Suprapubic skin (tissue), 3 donors: ENCODE measurements around the gene LRP1B.

Experiments
- CTCF ChIP-seq, 2 donors: fragments of 200-600 bp in 1 of 2; fragments of 450-650 bp in 1 of 2; sonication (generic) in 1 of 2; IDR thresholded peaks; one replicate each; pipeline ENCODE4 v1.5.1; 2016 to 2019; ENCODE audit warnings: antibody characterized with exemption in 2 of 2, mild to moderate bottlenecking in 1 of 2, moderate library complexity in 1 of 2
- EP300 ChIP-seq: sonication (generic); formaldehyde crosslinking; IDR thresholded peaks from one replicate; pipeline ENCODE4 v1.6.1; 2017; ENCODE audit warnings: antibody characterized with exemption
- POLR2A ChIP-seq, 2 donors: fragments of 450-650 bp; IDR thresholded peaks; one replicate each; pipeline ENCODE4 v1.6.1; 2017; ENCODE audit warnings: antibody characterized with exemption in 2 of 2, mild to moderate bottlenecking in 2 of 2, moderate library complexity in 2 of 2

GRCh38 chr2:140595107-140595506, 1535.7 kb downstream of the LRP1B start:
- TF ChIP-seq CTCF (IDR thresholded peaks at IDR 0.05) = no peak
- no peak for TF ChIP-seq POLR2A (IDR thresholded peaks at IDR 0.05)
- TF ChIP-seq EP300 = no peak
